Measurements from ENCODE around the gene BZW2. TPM values are rescaled to one million over a fixed set of nuclear protein-coding genes. Genes with fewer than 3 reads are reported as not detected.

BZW2 gene
- total RNA-seq, 4 donors from 2014 or later: 43.6 to 82.4 (median 64.8) TPM

DNA sequence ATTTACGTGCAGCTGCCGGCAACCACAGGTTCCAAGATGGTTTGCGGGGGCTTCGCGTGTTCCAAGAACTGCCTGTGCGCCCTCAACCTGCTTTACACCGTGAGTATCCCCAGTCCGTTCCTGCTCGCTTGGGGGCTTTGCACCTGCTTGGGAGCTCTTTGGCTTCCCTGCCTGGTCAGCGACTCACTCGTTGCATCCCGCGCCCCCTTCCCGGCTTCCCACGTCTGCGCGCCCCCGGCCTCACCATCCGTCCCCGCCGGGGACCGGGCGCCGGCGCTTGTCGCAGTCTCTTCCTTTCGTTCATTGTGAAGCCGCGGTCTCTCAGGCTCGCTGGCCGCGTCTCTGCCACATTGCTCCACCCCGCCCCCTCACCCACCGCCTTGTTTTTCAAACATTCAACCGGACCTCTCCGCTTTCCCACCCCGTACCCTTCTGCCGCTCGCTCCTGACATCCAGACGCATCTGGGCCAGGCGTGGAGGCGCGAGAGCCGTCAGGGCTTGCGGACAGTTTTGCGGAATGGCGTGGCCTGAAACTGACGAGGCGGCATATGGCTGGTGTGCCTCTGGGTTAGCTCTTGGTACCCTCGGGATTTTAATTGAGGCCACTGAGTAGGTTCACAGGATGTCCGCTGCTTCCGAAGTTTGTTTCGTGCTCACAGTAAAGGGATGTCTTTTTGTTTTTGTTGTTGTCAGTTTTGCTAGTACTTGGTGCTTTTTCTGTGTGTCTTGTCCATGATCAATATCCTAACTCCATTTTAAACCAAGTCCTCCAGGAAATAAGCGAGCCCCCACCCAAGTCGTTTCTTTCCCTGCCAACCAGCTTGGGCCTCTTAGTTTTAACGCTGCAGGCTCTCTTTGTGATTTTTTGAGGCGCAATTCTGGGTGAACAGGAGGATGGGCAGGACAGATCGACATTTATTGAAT is 108.2 kb downstream of the BZW2 start:
- Histone ChIP-seq H3K27me3 (peaks cover 10% of the 10 kb centered on the region), H3K36me3 (no peaks in the 10 kb centered on the region), H3K4me3 (peak overlapping the region; percentile 43 to 68), H3K9me3 (no peaks in the 10 kb centered on the region), H3K27ac (peak overlapping the region in 2 of 4 donors; percentile 35 to 65), H3K4me1 (peaks cover 0 to 17% (median 6%) of the 10 kb centered on the region in 3 donors)
- TF ChIP-seq POLR2A (IDR thresholded peaks at IDR 0.05) (no peak), EP300 (IDR thresholded peaks at IDR 0.05) (no peak), POLR2AphosphoS5 (IDR thresholded peaks at IDR 0.05) (no peak)
- TF ChIP-seq, protein P1, sequence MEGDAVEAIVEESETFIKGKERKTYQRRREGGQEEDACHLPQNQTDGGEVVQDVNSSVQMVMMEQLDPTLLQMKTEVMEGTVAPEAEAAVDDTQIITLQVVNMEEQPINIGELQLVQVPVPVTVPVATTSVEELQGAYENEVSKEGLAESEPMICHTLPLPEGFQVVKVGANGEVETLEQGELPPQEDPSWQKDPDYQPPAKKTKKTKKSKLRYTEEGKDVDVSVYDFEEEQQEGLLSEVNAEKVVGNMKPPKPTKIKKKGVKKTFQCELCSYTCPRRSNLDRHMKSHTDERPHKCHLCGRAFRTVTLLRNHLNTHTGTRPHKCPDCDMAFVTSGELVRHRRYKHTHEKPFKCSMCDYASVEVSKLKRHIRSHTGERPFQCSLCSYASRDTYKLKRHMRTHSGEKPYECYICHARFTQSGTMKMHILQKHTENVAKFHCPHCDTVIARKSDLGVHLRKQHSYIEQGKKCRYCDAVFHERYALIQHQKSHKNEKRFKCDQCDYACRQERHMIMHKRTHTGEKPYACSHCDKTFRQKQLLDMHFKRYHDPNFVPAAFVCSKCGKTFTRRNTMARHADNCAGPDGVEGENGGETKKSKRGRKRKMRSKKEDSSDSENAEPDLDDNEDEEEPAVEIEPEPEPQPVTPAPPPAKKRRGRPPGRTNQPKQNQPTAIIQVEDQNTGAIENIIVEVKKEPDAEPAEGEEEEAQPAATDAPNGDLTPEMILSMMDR (IDR thresholded peaks at IDR 0.05): no peak
- WGBS, 2 donors (ENCODE audit: low coverage in 1 of 2): 13 to 26% methylated on average over 21 to 24 of the region's 58 CpGs
- ATAC-seq: peak; percentile 35

DNA sequence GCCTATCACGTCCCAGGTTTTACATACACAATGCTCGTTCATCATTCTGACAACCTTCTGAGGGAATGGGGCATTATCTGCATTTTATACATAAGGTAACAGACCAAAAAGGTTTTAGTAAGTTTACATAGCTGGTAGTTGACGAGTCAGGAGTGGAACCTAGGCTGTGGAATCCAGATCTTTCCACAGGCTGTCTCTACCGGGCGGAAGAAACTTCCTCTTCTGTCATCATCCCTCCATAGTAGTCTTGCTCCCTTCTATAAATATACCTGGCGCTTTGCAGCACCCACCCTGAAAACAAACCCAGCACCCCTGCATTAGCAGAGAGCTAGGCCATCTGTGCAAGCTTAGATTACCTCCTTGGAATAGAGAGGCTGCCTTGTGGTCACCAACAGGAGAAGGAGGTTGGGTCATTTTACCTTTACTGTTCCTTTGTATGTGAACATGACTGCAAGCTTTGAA is 108.9 kb downstream of the BZW2 start:
- H3K36me3 ChIP-seq: no peaks in the 10 kb centered on the region
- no peak for ATAC-seq
- H3K9me3 ChIP-seq: no peaks in the 10 kb centered on the region
- H3K4me3 ChIP-seq: peak overlapping the region in 1 of 2 donors; percentile 68
- H3K4me1 ChIP-seq: peaks cover 0 to 17% (median 6%) of the 10 kb centered on the region in 3 donors
- TF ChIP-seq EP300 (IDR thresholded peaks at IDR 0.05): no peak
- TF ChIP-seq, protein P1 (IDR thresholded peaks at IDR 0.05): no peak
- TF ChIP-seq POLR2AphosphoS5 (IDR thresholded peaks at IDR 0.05): no peak
- TF ChIP-seq POLR2A (IDR thresholded peaks at IDR 0.05): no peak
- 73 to 84% methylated on average over 4 to 6 of the region's 6 CpGs for WGBS, 2 donors (ENCODE audit: low coverage in 1 of 2)
- peaks cover 10% of the 10 kb centered on the region for H3K27me3 ChIP-seq
- peak overlapping the region in 1 of 4 donors; percentile 65 for H3K27ac ChIP-seq

DNA sequence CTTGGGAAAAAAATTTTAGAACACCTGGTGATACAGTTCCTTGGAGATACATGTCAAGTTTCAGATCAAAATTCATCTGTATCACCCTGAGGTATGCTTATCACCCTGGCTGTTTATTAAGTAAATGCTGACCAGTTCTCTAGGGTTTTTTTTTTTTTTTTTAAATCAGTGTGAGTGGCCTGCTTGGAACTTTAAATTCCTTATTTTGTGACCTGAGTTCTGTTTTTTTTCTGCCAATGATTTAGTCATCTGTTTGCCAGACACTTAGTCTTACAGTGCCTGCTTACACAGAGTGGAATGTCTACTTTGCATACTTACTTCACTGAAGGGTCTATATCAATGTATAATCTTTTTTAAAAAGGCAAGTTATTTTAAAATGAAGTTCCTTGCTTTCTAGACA is 109.4 kb downstream of the BZW2 start:
- Histone ChIP-seq H3K27ac (no peak overlapping the region), H3K9me3 (no peaks in the 10 kb centered on the region), H3K4me1 (peaks cover 0 to 17% (median 6%) of the 10 kb centered on the region in 3 donors), H3K36me3 (no peaks in the 10 kb centered on the region), H3K27me3 (peaks cover 10% of the 10 kb centered on the region), H3K4me3 (peak overlapping the region in 1 of 2 donors; percentile 68)
- TF ChIP-seq POLR2AphosphoS5 (IDR thresholded peaks at IDR 0.05) (no peak), POLR2A (IDR thresholded peaks at IDR 0.05) (no peak), EP300 (IDR thresholded peaks at IDR 0.05) (no peak)
- TF ChIP-seq, protein P1 (IDR thresholded peaks at IDR 0.05): no peak
- no peak for ATAC-seq

Other genes with a start within 250 kb of the BZW2 start
- 1 to 10 TPM; 1.8 to 4.7 (median 3.7) TPM for gene CRPPA, start 224.6 kb upstream of the BZW2 start, total RNA-seq
- 1 to 10 TPM in 2 of 4 donors, under 1 TPM in 1, not detected in 1; 0.87 to 3.4 (median 3.0) TPM for gene SOSTDC1, start 180.4 kb upstream of the BZW2 start, total RNA-seq
- gene LRRC72, start 119.4 kb upstream of the BZW2 start, total RNA-seq: not detected
- gene ANKMY2, start 427 bp upstream of the BZW2 start, total RNA-seq: 10 to 100 TPM; 13.2 to 37.9 (median 25.3) TPM
- gene TSPAN13, start 107.6 kb downstream of the BZW2 start, total RNA-seq: 10 to 100 TPM in 1 of 4 donors, 1 to 10 TPM in 3; 2.5 to 13.3 (median 6.4) TPM
- gene AGR2, start 158.8 kb downstream of the BZW2 start, total RNA-seq: 10 to 100 TPM in 1 of 4 donors, not detected in 3; 12.8 TPM
- 1 to 10 TPM in 1 of 4 donors, not detected in 3; 5.9 TPM for gene AGR3, start 235.8 kb downstream of the BZW2 start, total RNA-seq